Erythroblast (primary cell): ENCODE measurements around the gene ZBTB3.

Source experiments
- DNase-seq, 2 experiments: peaks; one replicate each; lab custom pipeline; 2025; lab: John Stamatoyannopoulos, UW
- GATA1 ChIP-seq: IDR thresholded peaks from 2 replicates; pipeline ENCODE4 v1.6.1; 2011; ENCODE audit warnings: low read depth, mild to moderate bottlenecking, control low read depth, low read length, moderate library complexity
- POLR2A ChIP-seq: IDR thresholded peaks from 2 replicates; pipeline ENCODE4 v1.6.1; 2011; ENCODE audit warnings: mild to moderate bottlenecking, low read length

Gene ZBTB3

DNA sequence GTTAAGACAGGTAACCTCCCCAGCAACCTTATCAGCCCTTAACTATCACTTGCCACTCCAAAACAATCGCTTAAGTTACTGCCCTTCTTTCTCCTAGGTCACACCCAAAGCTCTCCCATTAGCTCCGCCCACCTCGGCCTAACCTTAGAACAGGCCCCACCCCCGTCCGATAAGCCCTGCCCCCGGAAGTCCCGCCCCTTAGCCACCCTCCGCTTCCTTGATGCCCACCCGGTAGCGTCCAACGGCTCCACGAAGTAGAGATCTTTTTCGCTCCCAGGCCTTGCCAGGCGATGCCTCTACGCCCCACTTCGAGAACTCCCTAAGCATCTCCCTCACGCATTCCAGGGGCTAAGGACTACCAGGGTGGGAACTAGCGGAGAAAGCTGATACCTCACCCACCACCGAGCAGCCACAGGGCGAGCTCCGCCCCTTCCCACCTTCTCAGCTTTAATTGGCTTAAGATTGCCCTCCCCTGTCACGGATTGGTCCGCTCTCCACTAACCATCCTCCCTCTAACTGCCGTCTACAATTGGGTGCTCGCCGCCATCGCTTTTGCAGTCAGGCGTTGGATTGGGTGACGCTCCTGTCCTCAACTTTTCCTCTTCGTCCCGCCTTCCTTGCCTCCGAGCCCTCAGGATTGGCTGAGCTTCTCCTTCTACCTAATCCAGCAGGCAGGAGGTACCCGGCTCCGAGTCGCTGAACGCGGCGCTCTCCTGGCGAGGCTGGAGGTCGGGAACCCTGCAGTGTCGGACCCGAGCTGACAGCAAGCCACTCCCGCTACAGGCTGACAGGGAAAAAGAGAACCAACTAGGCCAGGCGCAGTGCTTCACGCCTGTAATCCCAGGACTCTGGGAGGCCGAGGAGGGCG, at the start of gene ZBTB3:
TSS of gene ZBTB3 (minus strand) at position 425 of the 868 bp plus-strand sequence. CDS start 496 bp downstream, outside the sequence.
- peak; percentile 100 for DNase-seq
- TF ChIP-seq GATA1 (no peak), POLR2A (peak; percentile 99)

DNA sequence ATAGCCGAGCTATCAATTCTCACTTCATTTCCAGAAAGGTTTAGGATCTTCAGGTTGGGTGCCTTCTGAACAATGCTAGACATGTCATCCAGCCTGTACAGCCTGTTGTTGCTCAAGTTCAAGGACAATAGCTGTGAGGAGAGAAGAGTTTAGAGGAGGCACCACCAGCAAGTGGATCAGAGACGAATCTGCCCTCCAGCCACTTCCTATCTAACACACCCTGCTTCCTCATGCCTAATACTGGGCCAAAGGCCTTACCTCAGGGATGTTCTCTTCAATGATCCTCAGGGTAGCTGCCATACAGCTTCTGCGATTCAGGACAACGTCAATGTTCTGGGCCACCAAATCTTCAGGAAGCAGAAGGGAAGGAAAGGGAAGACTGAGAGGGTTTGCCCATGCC, 47.1 kb upstream of the ZBTB3 start:
- DNase-seq: no peak
- TF ChIP-seq GATA1: no peak
- TF ChIP-seq POLR2A: no peak

DNA sequence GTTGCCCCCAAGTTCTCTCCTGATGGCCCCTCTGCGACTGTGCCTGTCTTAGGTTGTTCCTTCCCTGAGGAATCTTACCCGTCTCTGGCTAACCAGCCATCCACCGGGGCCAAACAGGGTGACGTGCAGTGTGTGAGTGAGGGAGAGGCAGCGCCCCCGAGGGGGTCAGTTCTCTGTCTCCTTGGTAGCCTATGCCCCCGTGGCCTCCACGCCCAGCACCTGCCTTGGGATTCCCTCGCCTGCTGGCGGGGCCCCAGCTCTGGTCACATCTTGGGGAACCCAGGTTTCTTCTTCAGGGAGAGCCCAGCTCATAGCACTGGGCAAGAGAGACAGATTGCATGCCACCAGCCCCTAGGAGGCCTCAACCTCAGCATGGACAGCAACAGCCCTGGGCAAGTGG, 45.5 kb upstream of the ZBTB3 start:
- TF ChIP-seq GATA1 (no peak), POLR2A (no peak)
- DNase-seq: no peak

DNA sequence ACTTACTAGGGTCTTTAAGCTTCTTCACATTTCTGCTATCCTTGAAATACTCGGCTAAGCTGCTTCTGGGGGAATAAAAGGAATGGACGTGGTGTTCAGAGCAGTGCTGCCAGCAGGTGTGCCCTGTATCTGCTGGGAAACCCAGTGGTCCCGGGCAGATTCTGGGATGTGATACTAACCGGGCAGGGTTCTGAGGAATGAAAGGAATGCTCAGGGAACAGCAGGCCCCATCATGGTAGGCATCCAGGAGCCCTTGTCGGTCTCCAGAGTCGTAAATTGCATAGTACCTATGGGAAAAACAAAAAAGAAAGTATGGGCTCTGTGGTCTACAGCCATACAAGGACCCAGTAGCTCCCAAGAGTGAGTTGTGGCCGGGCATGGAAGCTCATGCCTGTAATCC, 42.3 kb upstream of the ZBTB3 start:
- DNase-seq: no peak
- no peak for TF ChIP-seq GATA1
- no peak for TF ChIP-seq POLR2A

DNA sequence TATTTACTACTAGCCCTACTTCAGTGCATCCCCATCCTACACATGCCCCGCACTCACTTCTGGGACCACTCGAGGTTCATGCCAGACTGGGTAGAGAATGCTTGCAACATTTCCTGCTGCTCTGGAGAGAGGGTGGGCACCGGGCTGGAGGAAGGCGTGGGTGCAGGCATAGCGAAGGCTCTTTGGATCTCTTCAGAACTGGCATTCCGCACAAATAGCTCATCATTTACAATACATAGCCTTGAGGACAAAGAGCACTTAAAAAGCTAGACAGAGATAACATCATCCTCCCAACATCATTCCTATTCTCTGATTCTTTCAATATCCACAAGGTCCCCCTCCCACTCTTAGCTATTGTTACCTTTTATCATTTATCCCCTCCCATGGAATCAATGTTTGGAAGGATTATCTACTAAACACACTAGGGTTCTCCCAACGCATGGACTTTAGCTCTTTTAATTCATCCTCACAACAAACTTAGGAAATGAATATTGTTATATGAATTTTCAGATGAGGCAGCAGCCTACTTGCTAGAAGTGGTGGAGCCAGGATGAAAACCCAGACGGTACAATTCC, 40.3 kb upstream of the ZBTB3 start:
- no peak for TF ChIP-seq POLR2A
- no peak for TF ChIP-seq GATA1
- no peak for DNase-seq

DNA sequence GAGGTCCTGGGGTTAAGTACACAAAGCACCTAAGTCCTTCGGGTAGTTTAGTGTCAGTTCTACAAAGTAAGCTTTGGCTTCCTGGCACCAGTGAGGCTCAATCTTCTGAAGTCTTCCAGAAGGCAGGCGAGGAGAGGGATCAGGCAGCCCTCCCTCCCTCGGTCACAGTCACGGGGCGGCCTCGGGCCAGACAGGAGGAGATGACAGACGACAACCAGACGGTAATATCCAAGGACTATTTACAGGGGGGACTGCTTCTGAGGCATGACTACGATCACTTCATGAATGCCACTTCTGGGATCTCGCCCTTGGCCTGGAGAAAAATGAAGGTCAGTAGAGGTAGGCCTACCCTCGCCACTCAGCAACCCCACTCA, 38.2 kb upstream of the ZBTB3 start:
- DNase-seq: peak in 1 of 2 experiments; percentile 59
- TF ChIP-seq GATA1: no peak

DNA sequence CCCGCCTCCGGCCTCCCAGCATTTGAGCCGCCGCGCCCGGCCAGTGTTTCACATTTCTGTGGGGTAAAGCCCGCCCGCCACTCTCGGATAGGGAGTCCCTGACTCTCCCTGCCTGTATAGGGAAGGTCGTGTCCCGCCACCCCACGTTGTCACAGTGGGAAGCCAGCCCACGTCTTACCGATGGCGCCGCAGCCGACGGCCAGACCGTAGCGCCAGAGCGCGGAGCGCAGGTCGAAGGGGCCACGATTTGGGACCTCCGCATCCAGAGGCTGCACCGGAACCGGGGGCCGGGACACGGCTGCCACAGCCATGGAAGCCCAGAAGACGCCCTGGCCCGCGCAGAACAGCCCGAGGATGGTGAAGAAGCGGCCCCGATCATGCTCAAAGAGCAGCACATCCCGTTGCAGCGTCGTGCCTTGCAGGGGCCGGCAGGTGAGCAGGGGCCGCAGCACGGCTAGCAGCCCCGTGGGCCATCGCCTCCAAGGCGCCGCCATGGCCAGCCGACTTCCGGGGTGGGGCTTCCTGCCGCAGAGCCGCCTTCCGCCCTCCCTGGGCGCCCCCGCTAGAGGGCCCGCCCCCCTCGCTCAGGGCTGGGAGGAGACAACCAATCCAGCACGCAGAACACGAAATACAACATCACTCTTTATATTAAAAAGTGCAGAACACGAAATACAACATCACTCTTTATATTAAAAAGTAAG, 37.7 kb upstream of the ZBTB3 start, which contains the start of gene TMEM223:
TSS of gene TMEM223 (minus strand) at position 506 of the 701 bp plus-strand sequence. CDS start at position 494, 12 bp downstream.
- peak; percentile 87 for TF ChIP-seq POLR2A
- TF ChIP-seq GATA1: no peak
- peak; percentile 87 to 91 for DNase-seq

DNA sequence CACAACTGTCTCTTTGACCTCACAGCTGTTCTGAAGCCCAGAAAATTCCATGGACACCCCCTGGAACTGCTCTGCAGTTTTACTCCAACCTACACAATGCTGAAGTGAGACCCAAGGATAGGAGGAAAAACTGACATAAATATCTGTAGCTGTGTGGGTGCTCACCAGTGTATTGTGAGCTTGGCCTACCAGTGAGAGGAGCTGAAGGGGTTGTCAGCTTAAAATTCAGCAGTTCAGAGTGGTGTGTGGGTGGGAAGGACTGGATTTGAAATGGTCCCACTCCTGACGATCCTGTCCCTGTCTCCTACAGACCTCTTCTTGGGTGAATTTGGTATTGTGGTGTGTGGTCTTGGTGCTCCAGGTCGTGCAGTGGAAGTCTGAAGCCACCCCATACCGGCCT, 35.6 kb upstream of the ZBTB3 start:
- TF ChIP-seq POLR2A (no peak), GATA1 (no peak)
- DNase-seq: no peak

DNA sequence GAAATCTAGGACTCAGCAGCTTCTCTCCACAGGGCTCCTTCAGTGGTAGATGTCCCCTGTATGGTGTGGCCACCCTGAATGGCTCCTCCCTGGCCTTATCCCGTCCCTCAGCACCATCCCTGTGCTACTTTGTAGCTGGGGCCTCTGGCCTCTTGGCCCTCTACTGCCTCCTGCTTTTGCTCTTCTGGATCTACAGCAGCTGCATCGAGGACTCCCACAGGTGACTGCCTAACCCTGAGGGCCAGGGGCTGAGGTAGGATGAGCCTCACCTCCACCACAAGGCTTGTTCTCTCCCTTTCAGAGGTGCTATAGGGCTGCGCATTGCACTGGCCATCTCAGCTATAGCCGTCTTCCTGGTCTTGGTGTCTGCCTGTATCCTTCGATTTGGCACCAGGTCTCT, 35.0 kb upstream of the ZBTB3 start:
- no peak for DNase-seq
- TF ChIP-seq POLR2A (no peak), GATA1 (no peak)

DNA sequence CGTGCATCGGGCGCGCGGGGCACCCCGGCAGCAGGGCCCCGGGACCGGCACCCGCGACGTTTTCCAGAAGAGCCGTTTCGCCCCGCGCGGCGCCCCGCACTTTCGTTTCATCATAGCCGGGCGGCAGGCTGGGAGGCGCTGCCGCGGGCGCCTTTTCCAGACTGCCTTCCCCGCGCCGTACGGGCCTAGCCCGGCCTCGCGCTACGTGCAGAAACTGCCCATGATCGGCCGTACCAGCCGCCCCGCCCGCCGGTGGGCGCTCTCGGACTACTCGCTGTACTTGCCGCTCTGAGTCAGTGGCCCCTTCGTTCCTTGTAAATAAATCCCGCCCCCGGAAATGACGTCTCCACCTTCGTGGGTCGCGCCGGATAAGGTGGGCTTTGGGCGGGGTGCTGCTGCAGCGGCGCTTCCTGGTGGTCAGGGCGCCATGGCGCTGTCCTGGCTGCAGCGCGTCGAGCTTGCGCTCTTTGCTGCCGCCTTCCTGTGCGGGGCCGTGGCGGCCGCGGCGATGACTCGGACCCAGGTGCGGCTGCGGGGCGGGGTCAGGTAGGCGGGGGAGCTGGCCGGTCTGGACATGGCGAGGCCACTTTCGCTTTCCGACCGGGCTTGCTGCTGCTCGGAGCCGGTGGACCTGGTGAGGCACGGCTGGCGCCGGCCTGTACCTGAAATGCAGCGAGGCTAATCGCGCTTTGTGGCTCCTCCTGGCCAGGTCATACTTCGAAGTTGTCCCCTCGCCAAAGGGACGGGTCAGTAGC, 33.2 kb upstream of the ZBTB3 start, which contains the start of gene TMEM179B:
TSS of gene TMEM179B (plus strand) at position 398 of the 755 bp plus-strand sequence. CDS start at position 428, 30 bp downstream.
- DNase-seq: peak; percentile 99
- peak; percentile 97 for TF ChIP-seq POLR2A
- TF ChIP-seq GATA1: no peak

DNA sequence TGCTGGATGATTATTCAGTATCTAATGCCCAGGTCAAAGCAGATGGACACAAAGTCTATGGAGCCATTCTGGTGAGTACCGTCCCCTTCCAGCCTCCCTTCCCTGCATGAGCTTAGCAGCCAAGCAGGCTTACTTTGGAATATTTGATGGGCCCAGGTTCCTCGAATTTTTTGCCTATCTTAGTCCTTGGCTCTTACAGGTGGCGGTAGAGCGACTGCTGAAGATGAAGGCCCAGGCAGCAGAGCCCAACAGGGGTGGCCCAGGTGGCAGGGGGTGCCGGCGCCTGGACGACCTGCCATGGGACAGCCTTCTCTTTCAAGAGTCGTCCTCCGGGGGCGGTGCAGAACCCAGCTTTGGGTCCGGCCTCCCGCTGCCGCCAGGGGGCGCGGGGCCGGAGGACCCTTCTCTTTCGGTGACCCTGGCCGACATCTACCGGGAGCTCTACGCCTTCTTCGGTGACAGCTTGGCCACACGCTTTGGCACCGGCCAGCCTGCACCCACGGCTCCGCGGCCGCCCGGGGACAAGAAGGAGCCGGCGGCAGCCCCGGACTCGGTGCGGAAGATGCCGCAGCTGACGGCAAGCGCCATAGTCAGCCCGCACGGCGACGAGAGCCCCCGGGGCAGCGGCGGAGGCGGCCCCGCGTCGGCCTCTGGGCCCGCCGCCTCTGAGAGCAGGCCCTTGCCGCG, 32.5 kb upstream of the ZBTB3 start:
- TF ChIP-seq GATA1 (no peak), POLR2A (no peak)
- peak; percentile 91 to 95 for DNase-seq

DNA sequence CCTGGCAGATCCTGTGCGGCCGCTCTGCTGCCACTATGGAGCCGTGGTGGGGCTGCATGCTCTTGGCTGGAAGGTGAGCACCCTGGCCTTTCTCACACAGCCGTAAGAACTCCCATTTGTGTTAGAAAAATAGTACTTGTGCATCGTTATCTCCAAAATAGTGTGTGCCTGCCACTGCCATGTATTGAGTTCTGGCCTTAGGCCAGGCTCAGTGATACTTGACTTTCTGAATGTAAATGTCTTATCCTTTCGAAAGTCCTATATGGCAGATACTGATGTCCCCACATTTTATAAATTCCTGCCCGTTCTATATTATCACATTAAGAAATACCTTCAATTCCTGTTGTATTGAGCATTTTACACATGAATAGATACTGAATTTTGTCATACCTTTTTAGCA, 28.8 kb upstream of the ZBTB3 start:
- TF ChIP-seq GATA1 (no peak), POLR2A (no peak)
- peak; percentile 29 to 53 for DNase-seq
